ENCODE measurements around the gene MCL1.

DNA sequence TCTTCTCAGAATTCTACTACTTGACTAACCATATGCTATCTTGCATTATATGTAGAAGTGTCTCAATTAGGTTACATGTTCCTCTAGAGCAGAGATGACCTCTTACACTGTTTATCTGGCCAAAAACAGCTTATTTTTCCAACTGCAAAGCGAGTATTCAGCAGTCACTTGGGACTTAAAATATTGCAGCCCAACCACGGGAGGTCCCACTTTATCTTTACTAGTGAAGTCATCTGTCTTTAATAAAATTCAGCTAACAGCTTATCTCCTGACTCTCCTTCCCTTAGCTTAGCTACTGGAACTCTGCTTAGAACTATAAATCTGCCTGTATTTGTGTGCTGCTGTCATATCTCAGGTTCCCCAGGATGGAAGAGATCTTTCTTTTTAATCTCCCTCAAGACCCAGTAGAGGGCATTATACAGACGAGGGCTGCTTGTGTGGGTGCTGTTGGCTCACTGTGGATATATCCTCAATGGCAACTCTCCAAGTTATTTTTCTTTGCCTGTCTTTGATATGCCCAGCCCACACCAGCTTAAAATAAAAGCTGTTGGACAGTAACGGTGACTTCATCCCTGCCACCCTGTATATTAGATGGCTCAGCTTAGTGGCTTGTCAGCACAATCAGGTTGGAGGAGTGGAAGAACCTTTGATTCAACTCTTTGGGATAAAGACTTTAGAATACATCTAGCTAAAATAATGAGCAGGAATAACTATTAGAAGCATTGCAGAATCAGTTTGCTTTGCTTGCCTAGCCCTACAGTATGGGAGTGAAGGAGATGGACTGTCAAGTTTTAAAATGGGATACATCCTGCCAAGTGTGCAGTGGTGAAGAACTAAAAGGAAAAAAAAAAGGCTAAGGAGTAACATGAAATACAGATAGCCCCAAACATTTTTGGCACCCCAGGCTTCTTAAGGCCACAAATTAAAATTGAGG is 40.4 kb upstream of the MCL1 start:
- TF ChIP-seq, protein P1, sequence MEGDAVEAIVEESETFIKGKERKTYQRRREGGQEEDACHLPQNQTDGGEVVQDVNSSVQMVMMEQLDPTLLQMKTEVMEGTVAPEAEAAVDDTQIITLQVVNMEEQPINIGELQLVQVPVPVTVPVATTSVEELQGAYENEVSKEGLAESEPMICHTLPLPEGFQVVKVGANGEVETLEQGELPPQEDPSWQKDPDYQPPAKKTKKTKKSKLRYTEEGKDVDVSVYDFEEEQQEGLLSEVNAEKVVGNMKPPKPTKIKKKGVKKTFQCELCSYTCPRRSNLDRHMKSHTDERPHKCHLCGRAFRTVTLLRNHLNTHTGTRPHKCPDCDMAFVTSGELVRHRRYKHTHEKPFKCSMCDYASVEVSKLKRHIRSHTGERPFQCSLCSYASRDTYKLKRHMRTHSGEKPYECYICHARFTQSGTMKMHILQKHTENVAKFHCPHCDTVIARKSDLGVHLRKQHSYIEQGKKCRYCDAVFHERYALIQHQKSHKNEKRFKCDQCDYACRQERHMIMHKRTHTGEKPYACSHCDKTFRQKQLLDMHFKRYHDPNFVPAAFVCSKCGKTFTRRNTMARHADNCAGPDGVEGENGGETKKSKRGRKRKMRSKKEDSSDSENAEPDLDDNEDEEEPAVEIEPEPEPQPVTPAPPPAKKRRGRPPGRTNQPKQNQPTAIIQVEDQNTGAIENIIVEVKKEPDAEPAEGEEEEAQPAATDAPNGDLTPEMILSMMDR (IDR thresholded peaks at IDR 0.05): peak in 4 of 5 experiments; percentile 14 to 38 (median 22)
- TF ChIP-seq POLR2A (IDR thresholded peaks at IDR 0.05) (no peak), EP300 (IDR thresholded peaks at IDR 0.05) (peak in 1 of 2 donors; percentile 48)
